MCF 10A (cell line): ENCODE data around the gene NTN4. TPM values are rescaled to one million over a fixed set of nuclear protein-coding genes. Genes with fewer than 3 reads are reported as not detected.
A peak's percentile ranks its signal among the peaks of the same experiment; 100 is the strongest.

ENCODE experiments used
- BruUV-seq: library from RNA; stranded (reverse); fragments of 400-500 nt; replicated peaks from 2 replicates; lab custom pipeline; 2021; lab: Mats Ljungman, UMichigan
- CTCF ChIA-PET: fragments of 300-600 bp; sonication (Branson Sonifier 250); formaldehyde crosslinking; extraction: SDS; loops from one replicate; lab custom pipeline; 2021; ENCODE audit warnings: antibody characterized with exemption, inconsistent platforms; lab: Yijun Ruan, JAX
- POLR2A ChIA-PET: fragments of 300-600, 350-650 bp; sonication (Branson Sonifier 250); formaldehyde crosslinking; extraction: SDS; loops from one replicate; lab custom pipeline; 2020; ENCODE audit warnings: antibody characterized with exemption, inconsistent platforms; lab: Yijun Ruan, JAX
- DNase-seq: peaks from one replicate; pipeline ENCODE4 v3.0.0-alpha.2; 2018; ENCODE audit not compliant: unreplicated experiment
- H3K27ac Mint-ChIP-seq: one replicate; pipeline ENCODE4 v1.8.0; 2022; ENCODE audit warnings: mild to moderate bottlenecking, low read depth, mixed read lengths; ENCODE audit not compliant: unreplicated experiment
- H3K27me3 Mint-ChIP-seq: one replicate; pipeline ENCODE4 v1.8.0; 2022; ENCODE audit warnings: mixed read lengths; ENCODE audit not compliant: insufficient read depth, unreplicated experiment
- H3K36me3 Mint-ChIP-seq: one replicate; pipeline ENCODE4 v1.8.0; 2022; ENCODE audit warnings: mild to moderate bottlenecking, moderate library complexity, mixed read lengths; ENCODE audit not compliant: insufficient read depth, unreplicated experiment
- H3K4me1 Mint-ChIP-seq: one replicate; pipeline ENCODE4 v1.8.0; 2022; ENCODE audit warnings: mixed read lengths; ENCODE audit not compliant: insufficient read depth, unreplicated experiment
- H3K4me3 Mint-ChIP-seq: one replicate; pipeline ENCODE4 v1.8.0; 2022; ENCODE audit warnings: mild to moderate bottlenecking, moderate library complexity, mixed read lengths; ENCODE audit not compliant: unreplicated experiment
- H3K9me3 Mint-ChIP-seq: one replicate; pipeline ENCODE4 v1.8.0; 2022; ENCODE audit warnings: mixed read lengths; ENCODE audit not compliant: unreplicated experiment
- CTCF ChIP-seq: fragments of 200-600 bp; IDR thresholded peaks from one replicate; pipeline ENCODE4 v1.8.0; 2022; ENCODE audit warnings: antibody characterized with exemption, mild to moderate bottlenecking; ENCODE audit not compliant: unreplicated experiment
- intact Hi-C: fragments of 100-400 bp; cut with micrococcal nuclease; formaldehyde crosslinking; loops from 2 replicates; pipeline ENCODE4 v1.14.1; 2022
- total RNA-seq: library from RNA; stranded (reverse); gene quantifications from 2 replicates; pipeline ENCODE4 v1.2.3, GENCODE V29; 2022

NTN4 gene
- total RNA-seq, 1 experiment from 2014 or later: 53.0 TPM

- H3K27ac Mint-ChIP-seq: peak overlapping the region; percentile 94
These were observed 182.1 kb downstream of the NTN4 start for GRCh38 chr12:95608252-95609033.

More at GRCh38 chr12:95608252-95609033, 182.1 kb downstream of the NTN4 start:
- ChIA-PET CTCF (interaction anchor here (0.6 to 1.7 kb wide), 5 partner anchors 25 to 253 kb away, joined by 3 to 6 read pairs (median 3); no protein-coding TSS in a partner anchor), POLR2A (interaction anchor here (0.7 to 1.8 kb wide), 7 partner anchors 11 to 197 kb away, joined by 3 to 12 read pairs (median 3); no protein-coding TSS in a partner anchor)
- peaks cover 6% of the 10 kb centered on the region for H3K36me3 Mint-ChIP-seq
- intact Hi-C loops: no loop called here
- H3K4me3 Mint-ChIP-seq: peak overlapping the region; percentile 24
- peak; percentile 83 for DNase-seq
- H3K4me1 Mint-ChIP-seq: peaks cover 20% of the 10 kb centered on the region
- no peaks in the 10 kb centered on the region for H3K27me3 Mint-ChIP-seq
- no peaks in the 10 kb centered on the region for H3K9me3 Mint-ChIP-seq
- no TSS peak for BruUV-seq
- no peak for TF ChIP-seq CTCF

Other genes starting within 250 kb of the NTN4 start
- not detected in 2 replicates for gene USP44, start 239.3 kb downstream of the NTN4 start, total RNA-seq
- 45.0 and 46.9 TPM in 2 replicates for gene SNRPF, start 68.2 kb upstream of the NTN4 start, total RNA-seq
- 0.12 TPM in 1 of 2 replicates, not detected in the other for gene CCDC38, start 151.8 kb upstream of the NTN4 start, total RNA-seq
- gene AMDHD1, start 152.6 kb upstream of the NTN4 start, total RNA-seq: 0.29 and 0.47 TPM in 2 replicates
- 0.27 and 1.1 TPM in 2 replicates for gene HAL, start 205.6 kb upstream of the NTN4 start, total RNA-seq
- gene LTA4H, start 244.8 kb upstream of the NTN4 start, total RNA-seq: 52.3 and 66.0 TPM in 2 replicates